GM21786 (cell line): ENCODE results near the gene FOXE3.
"Not testable (repeated sequence)": the region's sequence is repeated elsewhere in the genome, so short reads cannot be mapped to it uniquely, and the experiment has no call there.

ENCODE experiments used
- ATAC-seq: cut with Tn5 transposase; IDR thresholded peaks from one replicate; pipeline ENCODE4 v1.9.1; 2021; ENCODE audit not compliant: unreplicated experiment

Gene FOXE3

DNA sequence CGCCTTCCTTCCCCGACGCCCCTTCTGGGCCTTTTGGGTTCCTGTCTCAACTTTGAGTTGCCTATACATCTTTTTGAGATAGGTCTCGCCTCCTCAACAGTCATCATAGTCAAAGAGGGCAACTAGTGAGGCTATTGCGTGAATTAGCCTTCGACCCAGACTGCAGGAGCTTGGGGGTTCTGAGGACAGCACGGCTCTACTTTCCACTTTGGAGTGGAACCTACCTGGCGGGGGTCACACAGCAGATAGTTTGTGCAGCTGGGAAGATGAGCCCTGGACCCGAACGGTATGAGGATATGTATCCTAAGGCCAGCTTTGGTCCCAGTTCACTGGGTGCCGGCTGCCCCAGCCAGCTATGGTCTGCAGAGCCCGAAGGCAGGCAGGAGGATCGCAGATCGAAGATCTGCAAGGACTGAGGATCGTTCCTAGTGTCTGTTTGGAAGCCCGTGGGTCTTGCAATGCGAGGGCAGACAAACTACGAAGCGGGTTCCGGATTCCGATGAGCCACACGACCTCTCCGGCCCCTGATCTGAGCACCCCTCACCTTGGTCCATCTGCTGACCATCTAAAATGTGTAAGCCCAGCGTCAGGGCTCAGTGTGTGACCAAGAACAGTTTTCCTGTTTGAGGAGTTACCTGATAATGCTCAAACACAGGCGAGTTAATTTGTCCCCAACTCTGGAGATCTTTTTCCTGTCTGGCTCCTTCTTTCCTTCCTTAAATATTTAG is 29.9 kb downstream of the FOXE3 start:
- no peak for ATAC-seq

DNA sequence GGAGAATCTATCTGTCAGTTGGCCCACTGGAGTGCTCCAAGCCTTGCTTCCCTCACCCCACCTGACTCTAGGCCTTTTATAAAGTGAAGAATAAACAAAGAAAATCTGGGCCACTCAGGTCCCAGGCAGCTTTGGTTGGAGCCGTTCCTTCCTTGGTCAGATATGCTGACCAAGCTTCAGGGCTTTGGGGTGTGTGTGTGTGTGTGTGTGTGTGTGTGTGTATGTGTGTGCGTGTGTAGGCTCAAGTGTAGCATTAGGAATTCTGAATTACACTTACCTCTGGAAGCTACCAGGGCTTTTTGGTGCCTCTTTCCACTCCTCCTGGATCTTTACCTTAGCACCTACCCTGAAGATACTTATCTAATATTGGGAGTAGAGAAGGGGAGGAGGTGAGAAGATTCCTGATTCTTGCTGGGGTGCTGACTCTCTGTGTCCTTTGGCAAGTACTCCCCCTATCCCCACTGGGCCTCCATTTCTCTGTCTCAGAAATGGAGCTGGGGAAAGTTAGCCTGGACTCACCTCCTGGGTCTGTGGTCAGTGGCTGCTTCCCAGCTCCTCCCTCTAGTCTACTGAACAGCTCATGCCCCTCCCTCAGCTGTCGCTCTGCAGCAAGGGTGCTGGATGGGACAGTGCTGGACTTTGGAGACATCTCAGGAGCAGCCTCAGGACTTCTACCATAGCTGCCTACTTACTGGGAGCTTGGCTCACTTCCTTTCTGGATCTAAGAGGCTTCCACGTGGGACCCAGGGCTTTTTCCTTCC is 32.6 kb downstream of the FOXE3 start:
- ATAC-seq = no peak

DNA sequence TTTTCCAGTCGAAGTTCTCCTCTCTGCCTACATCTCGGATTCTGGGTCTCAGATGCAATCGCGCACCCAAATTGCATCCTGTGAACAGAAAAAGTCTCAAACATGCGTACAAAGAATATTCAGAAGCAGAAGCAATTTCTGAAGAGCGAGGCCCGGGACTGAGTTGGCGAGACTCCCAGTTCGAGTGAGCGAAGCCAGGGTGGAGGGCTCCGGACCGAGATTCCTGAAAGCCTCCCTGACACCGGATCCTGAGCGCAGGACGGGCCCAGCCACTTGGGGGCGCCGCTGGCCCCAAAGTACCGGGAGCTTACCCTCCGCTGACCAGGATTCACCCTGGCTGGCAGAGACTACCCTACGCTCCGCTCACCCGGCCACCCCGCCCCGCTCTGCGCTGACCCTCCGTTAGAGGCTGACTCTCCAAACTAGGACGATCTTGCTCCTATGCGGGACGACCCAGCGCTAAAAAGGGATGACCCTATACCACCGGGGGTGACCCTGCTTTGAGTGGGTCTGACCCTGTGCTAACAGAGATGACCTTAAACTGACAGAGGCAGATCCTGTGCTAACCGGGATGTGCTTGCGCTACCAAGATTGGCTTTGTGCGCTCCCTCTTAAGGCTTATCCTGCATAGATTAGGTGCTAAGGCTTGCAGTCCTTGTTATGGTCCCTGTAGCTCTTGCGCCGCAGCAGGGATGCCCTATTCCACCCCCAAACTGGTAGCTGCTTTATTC is 33.9 kb downstream of the FOXE3 start:
- ATAC-seq = no peak

DNA sequence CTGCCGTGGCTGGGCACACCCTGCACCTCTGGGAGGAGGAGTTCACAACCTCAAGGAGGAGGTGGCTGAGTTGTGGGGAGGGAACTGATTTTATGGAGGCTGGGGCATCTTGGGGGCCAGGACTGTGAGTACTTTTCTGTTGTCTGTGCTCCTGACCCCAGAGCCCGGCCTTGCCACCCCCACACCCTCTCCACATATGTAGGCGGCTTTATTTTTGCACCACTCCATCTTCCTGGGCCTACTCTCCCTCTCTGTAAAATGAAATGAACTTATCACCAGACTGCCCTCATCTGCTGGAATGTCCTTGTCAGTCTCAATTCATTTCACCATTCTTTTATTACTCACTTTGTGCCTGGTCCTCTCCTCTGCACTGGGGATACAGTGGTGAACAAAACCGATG is 34.5 kb downstream of the FOXE3 start:
- no peak for ATAC-seq

DNA sequence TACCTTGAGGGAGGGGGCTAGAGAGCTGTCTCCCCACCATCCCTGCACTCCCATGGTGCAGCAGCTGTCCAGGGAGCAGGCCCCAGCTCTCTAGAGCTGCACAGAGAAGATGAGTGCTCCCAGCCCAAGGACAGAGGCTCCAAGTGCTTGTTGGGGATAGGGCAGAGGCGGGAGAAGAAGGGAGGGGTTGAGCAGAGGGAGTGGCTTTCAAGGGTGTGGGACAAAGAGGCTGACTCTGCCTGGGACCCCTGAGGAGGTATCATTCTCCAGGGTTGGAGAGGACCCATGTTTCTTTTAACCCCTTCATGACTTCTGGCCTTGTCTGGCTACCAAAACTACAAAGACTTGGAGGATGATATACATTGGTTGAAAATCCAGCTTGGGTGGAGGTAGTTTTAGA is 36.3 kb downstream of the FOXE3 start:
- no peak for ATAC-seq

DNA sequence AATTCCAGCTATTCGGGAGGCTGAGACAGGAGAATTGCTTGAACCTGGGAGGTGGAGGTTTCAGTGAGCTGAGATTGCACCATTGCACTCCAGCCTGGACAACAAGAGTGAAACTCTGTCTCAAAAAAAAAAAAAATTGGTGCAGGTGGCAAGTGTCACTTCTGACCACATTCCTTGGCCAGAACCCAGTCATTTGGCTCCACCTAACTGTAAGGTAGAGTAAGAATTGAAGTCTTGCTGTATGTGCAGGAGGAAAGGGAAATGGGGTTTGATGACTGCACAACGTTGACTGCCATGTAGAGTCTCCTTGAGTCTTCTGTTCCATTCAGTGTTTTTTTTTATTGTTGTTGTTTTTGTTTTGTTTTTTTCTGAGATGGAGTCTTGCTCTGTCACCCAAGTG is 37.8 kb downstream of the FOXE3 start:
- ATAC-seq = not testable (repeated sequence)

DNA sequence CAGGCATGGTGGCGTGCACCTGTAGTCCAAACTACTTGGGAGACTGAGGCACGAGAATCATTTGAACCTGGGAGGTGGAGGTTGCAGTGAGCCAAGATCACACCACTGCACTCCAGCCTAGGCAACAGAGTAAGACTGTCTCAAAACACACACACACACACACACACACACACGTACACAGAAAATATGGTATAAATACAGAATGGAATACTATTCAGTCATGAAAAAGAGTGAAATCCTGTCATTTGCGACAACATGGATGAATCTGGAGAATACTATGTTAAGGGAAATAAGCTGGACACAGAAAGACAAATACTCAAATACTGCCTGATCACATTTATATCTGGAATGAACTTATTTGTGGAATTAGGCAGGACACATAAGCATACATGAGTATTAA is 40.2 kb downstream of the FOXE3 start:
- no peak for ATAC-seq

DNA sequence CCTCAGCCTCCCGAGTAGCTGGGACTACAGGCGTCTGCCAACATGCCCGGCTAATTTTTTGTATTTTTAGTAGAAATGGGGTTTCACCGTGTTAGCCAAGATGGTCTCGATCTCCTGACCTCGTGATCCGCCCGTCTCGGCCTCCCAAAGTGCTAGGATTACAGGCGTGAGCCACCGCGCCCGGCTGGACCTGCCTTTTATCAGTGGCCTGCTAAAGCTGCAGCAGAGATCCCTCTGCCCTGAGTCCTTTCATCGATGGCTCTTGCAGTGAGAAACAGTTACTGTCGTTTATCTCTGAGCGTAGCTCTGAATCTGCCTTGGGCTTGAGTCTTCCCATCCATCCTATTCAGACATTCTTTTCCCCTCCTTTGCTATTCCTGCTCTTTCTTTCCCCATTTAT is 41.5 kb downstream of the FOXE3 start:
- not testable (repeated sequence) for ATAC-seq

DNA sequence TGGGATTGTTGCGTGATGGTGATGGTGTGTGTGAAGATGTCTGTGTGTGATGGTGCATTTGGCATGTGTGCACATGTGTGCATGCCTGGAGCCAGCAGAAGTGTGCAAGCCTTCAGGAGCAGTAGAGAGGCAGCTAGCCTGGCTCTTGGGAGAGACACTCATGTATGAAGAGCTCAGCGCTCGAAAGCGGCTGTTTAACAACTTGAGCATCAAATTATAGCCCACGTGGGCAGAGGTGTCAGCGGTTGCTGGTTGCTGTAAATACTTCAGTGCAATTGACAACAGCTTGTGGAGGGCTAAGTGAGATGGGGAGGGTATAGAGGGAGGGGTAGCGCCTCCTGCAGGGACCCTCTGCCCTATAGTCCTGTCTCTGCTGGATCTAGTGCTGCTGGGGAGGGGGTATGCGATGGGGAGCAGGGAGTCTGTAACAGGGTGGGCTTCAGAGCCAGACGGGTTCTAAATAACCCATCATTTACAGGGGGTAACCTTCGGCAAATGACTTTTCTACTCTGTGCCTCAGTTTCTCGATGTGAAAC is 43.2 kb downstream of the FOXE3 start:
- ATAC-seq = no peak

DNA sequence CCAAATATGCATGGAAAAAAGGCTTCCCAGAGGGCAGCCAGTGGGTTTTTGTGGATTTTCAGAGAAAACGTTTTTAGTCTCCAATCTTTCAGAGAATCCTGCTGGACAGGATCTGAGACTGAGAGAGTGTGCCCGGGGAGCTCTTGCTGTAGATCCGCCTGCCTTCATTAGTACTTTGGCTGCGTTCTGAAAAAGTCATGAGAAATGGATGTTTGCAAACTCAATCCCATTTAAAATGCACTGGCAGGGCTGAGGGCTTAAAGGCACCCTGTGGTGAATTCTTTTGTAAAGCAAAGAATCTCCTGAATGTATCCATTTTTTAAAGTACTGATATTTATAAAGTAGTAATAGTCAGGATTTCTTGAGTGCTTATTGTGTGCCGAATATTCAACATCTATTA is 44.0 kb downstream of the FOXE3 start:
- no peak for ATAC-seq

DNA sequence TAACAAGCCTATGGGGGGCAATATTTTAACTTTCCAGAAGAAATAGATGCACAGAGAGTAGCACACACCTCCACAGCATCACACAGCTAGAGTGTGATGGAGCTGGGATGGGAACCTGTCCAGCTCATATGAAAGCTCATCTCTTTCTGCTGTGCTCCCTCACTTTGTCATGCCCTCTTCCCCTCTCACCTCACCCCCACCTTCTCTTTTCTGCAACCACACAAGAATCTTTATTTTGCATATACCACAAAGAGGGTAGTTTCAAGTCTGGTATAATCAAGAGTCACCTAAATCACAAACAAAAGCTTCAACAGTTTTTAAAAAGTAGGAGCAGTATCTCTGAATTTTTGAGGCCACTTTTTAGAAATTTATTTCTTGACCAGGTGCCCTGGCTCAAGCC is 44.4 kb downstream of the FOXE3 start:
- no peak for ATAC-seq

DNA sequence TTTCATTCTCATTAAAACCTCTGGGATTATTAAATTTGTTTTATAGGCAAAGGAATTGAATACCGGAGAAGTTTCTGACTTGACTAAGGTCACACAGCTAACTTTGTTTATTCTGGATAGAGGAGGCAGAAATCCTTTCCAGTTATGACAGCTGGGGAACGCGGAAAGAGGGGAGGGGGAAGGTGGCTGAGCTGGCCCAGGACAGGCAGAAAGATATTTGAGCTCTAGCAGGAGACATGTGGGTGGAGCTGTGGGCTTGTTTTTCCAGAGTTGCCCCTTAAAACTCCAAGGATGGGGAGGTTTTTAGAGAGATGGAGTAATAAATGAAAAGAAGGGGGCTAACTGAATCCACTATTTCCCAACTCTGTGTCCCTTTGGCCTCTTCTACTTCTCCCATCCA is 49.5 kb downstream of the FOXE3 start:
- no peak for ATAC-seq
